ENCODE results near the gene SLC6A1.

SLC6A1 gene

DNA sequence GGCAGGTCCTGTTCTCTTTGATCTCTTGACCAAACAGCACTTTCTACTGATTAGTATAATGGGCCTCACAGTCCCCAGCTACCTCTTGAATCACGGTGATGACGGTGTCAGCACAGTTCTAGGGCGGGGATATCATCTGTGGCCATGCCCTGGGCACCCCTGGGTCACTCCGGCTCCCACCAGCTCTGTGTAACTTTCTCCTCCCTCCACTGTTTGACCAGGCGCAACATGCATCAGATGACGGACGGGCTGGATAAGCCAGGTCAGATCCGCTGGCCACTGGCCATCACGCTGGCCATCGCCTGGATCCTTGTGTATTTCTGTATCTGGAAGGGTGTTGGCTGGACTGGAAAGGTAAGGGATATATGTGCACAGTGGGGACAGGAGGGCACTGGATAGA is 29.6 kb downstream of the SLC6A1 start:
- TF ChIP-seq, protein P1, sequence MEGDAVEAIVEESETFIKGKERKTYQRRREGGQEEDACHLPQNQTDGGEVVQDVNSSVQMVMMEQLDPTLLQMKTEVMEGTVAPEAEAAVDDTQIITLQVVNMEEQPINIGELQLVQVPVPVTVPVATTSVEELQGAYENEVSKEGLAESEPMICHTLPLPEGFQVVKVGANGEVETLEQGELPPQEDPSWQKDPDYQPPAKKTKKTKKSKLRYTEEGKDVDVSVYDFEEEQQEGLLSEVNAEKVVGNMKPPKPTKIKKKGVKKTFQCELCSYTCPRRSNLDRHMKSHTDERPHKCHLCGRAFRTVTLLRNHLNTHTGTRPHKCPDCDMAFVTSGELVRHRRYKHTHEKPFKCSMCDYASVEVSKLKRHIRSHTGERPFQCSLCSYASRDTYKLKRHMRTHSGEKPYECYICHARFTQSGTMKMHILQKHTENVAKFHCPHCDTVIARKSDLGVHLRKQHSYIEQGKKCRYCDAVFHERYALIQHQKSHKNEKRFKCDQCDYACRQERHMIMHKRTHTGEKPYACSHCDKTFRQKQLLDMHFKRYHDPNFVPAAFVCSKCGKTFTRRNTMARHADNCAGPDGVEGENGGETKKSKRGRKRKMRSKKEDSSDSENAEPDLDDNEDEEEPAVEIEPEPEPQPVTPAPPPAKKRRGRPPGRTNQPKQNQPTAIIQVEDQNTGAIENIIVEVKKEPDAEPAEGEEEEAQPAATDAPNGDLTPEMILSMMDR (IDR thresholded peaks at IDR 0.05; ENCODE audit: control insufficient read depth, extremely low read depth, insufficient read depth) = no peak
- H3K4me3 ChIP-seq (ENCODE audit: low read depth, low read length) = no peak overlapping the region
- DNase-seq (ENCODE audit: low read depth) = no peak

DNA sequence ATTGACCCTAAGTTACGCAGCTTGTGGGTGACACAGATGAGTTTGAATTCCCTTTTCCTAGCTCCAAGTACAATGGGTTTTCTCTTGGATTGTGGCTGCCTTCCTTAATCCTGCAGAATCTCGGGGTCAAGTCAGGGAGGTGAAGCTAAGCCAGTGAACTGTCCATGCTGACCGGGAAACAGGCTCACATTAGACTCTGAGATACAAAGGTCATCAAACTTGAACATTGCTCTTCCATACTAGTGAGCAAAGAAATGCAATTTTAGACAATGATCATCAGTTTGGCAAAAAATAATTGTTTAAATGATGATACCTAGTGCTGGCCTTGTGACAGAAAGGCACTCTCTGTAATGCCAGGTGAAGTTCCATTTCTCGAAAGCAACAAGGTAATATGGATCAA is 31.6 kb downstream of the SLC6A1 start:
- DNase-seq (ENCODE audit: low read depth) = no peak
- no peak overlapping the region for H3K4me3 ChIP-seq (ENCODE audit: low read depth, low read length)
- TF ChIP-seq, protein P1 (IDR thresholded peaks at IDR 0.05; ENCODE audit: control insufficient read depth, extremely low read depth, insufficient read depth) = no peak

DNA sequence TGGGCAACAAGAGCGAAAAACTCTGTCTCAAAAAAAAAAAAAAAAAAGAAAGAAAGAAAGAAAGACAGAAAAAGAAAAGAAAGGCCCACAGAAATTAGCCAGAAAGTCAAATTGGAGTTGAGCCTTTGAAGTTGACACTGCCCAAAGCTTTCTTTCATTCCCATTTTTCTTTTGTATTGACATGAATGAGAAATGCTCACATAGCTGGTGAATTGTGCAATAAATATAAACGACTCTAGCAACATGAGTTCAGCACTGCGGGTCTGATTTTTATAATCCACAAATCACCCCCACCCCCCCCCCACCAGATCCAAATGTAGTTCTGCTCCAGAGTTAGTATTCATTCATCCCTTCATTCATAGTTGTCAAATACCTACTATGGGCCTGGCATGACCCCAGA is 37.4 kb downstream of the SLC6A1 start:
- TF ChIP-seq, protein P1 (IDR thresholded peaks at IDR 0.05; ENCODE audit: control insufficient read depth, extremely low read depth, insufficient read depth) = no peak
- H3K4me3 ChIP-seq (ENCODE audit: low read depth, low read length) = no peak overlapping the region
- no peak for DNase-seq (ENCODE audit: low read depth)

DNA sequence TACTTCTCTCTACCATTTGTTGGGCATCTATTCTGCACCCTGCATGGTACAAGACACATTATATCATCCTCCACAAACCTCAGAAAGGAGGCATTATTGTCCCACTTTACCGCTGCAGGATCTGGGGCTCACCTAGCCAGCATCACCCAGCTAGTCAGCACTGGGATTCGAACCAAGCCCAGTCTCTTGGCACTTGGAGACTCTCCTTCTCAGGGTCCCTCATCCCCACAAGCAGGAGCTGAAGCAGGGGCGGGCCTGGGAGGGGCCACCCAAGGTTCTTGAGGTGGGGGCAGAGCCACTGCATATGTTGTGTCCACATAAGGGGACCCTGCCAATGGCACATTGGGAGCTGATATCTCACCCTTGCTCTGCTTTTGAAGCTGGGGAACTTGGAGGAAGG is 41.3 kb downstream of the SLC6A1 start:
- TF ChIP-seq, protein P1 (IDR thresholded peaks at IDR 0.05; ENCODE audit: control insufficient read depth, extremely low read depth, insufficient read depth) = no peak
- H3K4me3 ChIP-seq (ENCODE audit: low read depth, low read length) = no peak overlapping the region
- DNase-seq (ENCODE audit: low read depth) = no peak

DNA sequence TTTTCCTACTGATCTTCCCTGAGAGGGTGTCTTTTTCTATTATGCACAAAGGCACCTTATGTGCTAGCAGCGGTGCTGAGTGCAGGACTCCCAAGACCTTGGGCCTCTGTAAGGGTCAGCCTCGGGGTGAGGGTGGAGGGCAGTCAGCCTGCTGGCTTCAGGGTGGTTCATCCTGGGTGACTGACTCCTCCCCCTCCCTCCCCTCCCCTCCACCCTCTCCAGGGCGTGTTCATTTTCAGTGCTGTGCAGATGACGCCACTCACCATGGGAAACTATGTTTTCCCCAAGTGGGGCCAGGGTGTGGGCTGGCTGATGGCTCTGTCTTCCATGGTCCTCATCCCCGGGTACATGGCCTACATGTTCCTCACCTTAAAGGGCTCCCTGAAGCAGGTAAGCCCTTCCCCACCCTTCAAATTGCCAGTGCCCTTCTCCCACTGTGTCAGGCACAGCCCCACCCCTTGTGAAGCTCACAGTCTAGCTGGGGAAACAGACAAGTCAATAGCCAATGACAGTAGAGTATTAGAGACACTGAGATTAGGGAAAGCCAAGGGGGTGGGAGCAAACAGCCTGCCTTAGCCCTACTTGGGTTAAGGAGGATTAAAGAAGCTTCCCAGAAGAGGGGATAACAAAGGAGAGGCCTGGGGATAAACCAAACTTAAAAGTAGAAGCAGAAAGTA is 41.9 kb downstream of the SLC6A1 start:
- DNase-seq (ENCODE audit: low read depth) = no peak
- TF ChIP-seq, protein P1 (IDR thresholded peaks at IDR 0.05; ENCODE audit: control insufficient read depth, extremely low read depth, insufficient read depth) = no peak

DNA sequence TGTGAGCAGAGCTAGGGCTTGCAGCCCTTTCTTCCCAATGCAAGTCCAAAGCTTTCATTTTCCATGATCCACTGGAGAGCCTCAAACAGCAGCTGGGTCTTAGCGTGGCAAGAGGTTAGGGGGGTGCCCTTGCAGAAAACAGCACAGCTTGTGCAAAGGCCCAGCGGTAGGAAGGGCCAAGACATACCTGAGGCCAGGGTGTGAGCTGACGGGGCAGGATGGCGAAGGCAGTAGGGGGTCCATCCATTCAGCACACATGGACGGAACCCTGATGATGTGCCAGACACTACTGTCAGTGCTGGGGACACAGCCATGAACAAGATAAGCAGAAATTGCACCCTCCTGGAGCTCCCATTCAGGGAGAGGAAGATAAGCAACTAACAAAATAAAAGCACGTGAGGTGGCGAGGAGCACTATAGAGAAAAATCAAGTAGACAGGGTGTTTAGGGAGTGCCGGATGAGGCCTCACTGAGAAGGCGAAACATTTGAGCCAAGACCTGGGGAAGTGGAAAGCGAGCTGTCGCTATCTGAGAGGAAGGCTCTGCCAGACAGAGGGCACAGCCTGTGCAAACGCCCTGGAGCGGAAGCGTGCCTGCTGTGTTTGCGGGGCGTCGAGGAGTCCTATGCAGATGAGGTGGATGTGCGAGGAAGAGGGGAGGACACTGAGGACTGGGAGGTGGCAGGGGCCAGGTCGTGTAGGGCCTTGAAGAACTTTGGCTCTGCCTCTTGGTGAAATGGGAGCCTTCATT is 43.4 kb downstream of the SLC6A1 start:
- no peak overlapping the region for H3K4me3 ChIP-seq (ENCODE audit: low read depth, low read length)
- no peak for DNase-seq (ENCODE audit: low read depth)
- TF ChIP-seq, protein P1 (IDR thresholded peaks at IDR 0.05; ENCODE audit: control insufficient read depth, extremely low read depth, insufficient read depth) = no peak

More for the DNA sequence above, 41.9 kb downstream of the SLC6A1 start:
- no peak overlapping the region for H3K4me3 ChIP-seq (ENCODE audit: low read depth, low read length)
